Stimulated activated CD4-positive, alpha-beta T cell treated with anti-CD3 and anti-CD28 coated beads, Interleukin-1b, Interleukin-23, amount 100 ng/mL, for 1 hour (primary cell): Measurements from ENCODE around the gene CCL16.
"Not testable (repeated sequence)": the region's sequence is repeated elsewhere in the genome, so short reads cannot be mapped to it uniquely, and the experiment has no call there.

ENCODE experiments used
- DNase-seq, 2 donors: peaks; one replicate each; pipeline ENCODE4 v3.0.0-alpha.2; 2020; ENCODE audit warnings: low read depth in 2 of 2

Gene CCL16

GRCh38 chr17:35981246-35981645 lies at the start of gene CCL16:
CCL16 (minus strand) TSS chr17:35981497; CDS start chr17:35981420, 77 bp downstream.
- DNase-seq = no peak

- DNase-seq = no peak
These were observed 49.7 kb upstream of the CCL16 start for GRCh38 chr17:36030956-36031355.

GRCh38 chr17:36027761-36028160 lies 46.5 kb upstream of the CCL16 start:
- DNase-seq = no peak

- DNase-seq = no peak
These were observed 43.0 kb upstream of the CCL16 start for GRCh38 chr17:36024106-36024869.

GRCh38 chr17:36019423-36019822 lies 38.1 kb upstream of the CCL16 start:
- DNase-seq = no peak

GRCh38 chr17:36017799-36018198 lies 36.5 kb upstream of the CCL16 start, which contains the start of gene CCL23:
CCL23 (minus strand) TSS chr17:36017972; CDS start chr17:36017897, 75 bp downstream.
- no peak for DNase-seq

- DNase-seq = no peak
These were observed 35.3 kb upstream of the CCL16 start for GRCh38 chr17:36016555-36016954.

GRCh38 chr17:36015895-36016294 lies 34.6 kb upstream of the CCL16 start:
- DNase-seq = not testable (repeated sequence)

- no peak for DNase-seq
These were observed 33.6 kb upstream of the CCL16 start for GRCh38 chr17:36014946-36015345.

GRCh38 chr17:36011201-36011600 lies 29.9 kb upstream of the CCL16 start:
- no peak for DNase-seq

GRCh38 chr17:36008998-36009665 lies 27.8 kb upstream of the CCL16 start:
- no peak for DNase-seq

- DNase-seq = no peak
These were observed 23.4 kb upstream of the CCL16 start for GRCh38 chr17:36004594-36005108.

- DNase-seq = no peak
These were observed 21.3 kb upstream of the CCL16 start for GRCh38 chr17:36002631-36003030.

- no peak for DNase-seq
These were observed 20.7 kb upstream of the CCL16 start for GRCh38 chr17:36001862-36002603.

- DNase-seq = no peak
These were observed 19.9 kb upstream of the CCL16 start, which contains the start of gene CCL15 for GRCh38 chr17:36001110-36001771. CCL15 (minus strand) TSS chr17:36001553; CDS start chr17:36001492, 61 bp downstream.

GRCh38 chr17:36000732-36001109 lies 19.4 kb upstream of the CCL16 start:
- DNase-seq = no peak

- no peak for DNase-seq
These were observed 17.5 kb upstream of the CCL16 start for GRCh38 chr17:35998756-35999155.

- no peak for DNase-seq
These were observed 16.8 kb upstream of the CCL16 start for GRCh38 chr17:35998018-35998545.

- DNase-seq = not testable (repeated sequence)
These were observed 14.0 kb upstream of the CCL16 start for GRCh38 chr17:35995346-35995745.

- no peak for DNase-seq
These were observed 9.8 kb upstream of the CCL16 start for GRCh38 chr17:35991075-35991474.

GRCh38 chr17:35988164-35988563 lies 6.9 kb upstream of the CCL16 start:
- no peak for DNase-seq
